ENCODE data around the gene AANAT.

AANAT gene

GRCh38 chr17:76432712-76433336 lies 34.6 kb upstream of the AANAT start:
- Mint-ChIP-seq H3K4me3 (no peak overlapping the region), H3K36me3 (ENCODE audit: low read depth) (peaks cover 38% of the 10 kb centered on the region), H3K27ac (no peak overlapping the region), H3K27me3 (ENCODE audit: low read depth, poor library complexity) (no peaks in the 10 kb centered on the region), H3K9me3 (no peaks in the 10 kb centered on the region), H3K4me1 (peaks cover 23% of the 10 kb centered on the region)
- DNase-seq: no peak
- peak; percentile 40 for TF ChIP-seq CTCF (IDR thresholded peaks at IDR 0.05)

- Mint-ChIP-seq H3K4me3 (no peak overlapping the region), H3K36me3 (ENCODE audit: low read depth) (peaks cover 35% of the 10 kb centered on the region), H3K27ac (no peak overlapping the region), H3K4me1 (peaks cover 23% of the 10 kb centered on the region), H3K9me3 (no peaks in the 10 kb centered on the region), H3K27me3 (ENCODE audit: low read depth, poor library complexity) (peaks cover 3% of the 10 kb centered on the region)
- no peak for DNase-seq
- TF ChIP-seq CTCF (IDR thresholded peaks at IDR 0.05): no peak
Observed at GRCh38 chr17:76433693-76434092, 33.7 kb upstream of the AANAT start.

GRCh38 chr17:76434870-76435269 lies 32.5 kb upstream of the AANAT start:
- Mint-ChIP-seq H3K36me3 (ENCODE audit: low read depth) (peaks cover 35% of the 10 kb centered on the region), H3K27me3 (ENCODE audit: low read depth, poor library complexity) (peaks cover 5% of the 10 kb centered on the region), H3K9me3 (no peaks in the 10 kb centered on the region), H3K4me3 (no peak overlapping the region), H3K27ac (no peak overlapping the region), H3K4me1 (peaks cover 35% of the 10 kb centered on the region)
- no peak for DNase-seq
- no peak for TF ChIP-seq CTCF (IDR thresholded peaks at IDR 0.05)

GRCh38 chr17:76435751-76436150 lies 31.7 kb upstream of the AANAT start:
- DNase-seq: no peak
- Mint-ChIP-seq H3K4me1 (peaks cover 36% of the 10 kb centered on the region), H3K36me3 (ENCODE audit: low read depth) (peaks cover 35% of the 10 kb centered on the region), H3K9me3 (no peaks in the 10 kb centered on the region), H3K27me3 (ENCODE audit: low read depth, poor library complexity) (peaks cover 5% of the 10 kb centered on the region), H3K27ac (peak overlapping the region; percentile 70), H3K4me3 (no peak overlapping the region)
- TF ChIP-seq CTCF (IDR thresholded peaks at IDR 0.05): no peak

GRCh38 chr17:76437467-76438402 lies 29.7 kb upstream of the AANAT start:
- peaks cover 5% of the 10 kb centered on the region for H3K27me3 Mint-ChIP-seq (ENCODE audit: low read depth, poor library complexity)
- H3K9me3 Mint-ChIP-seq: no peaks in the 10 kb centered on the region
- TF ChIP-seq CTCF (IDR thresholded peaks at IDR 0.05): no peak
- H3K27ac Mint-ChIP-seq: no peak overlapping the region
- peaks cover 41% of the 10 kb centered on the region for H3K36me3 Mint-ChIP-seq (ENCODE audit: low read depth)
- DNase-seq: no peak
- H3K4me3 Mint-ChIP-seq: no peak overlapping the region
- peaks cover 55% of the 10 kb centered on the region for H3K4me1 Mint-ChIP-seq

All from nephron progenitor cell (in vitro differentiated cells).